Retinal pigment epithelial cell (primary cell): ENCODE measurements around the gene CACNA1C.

Experiments
- DNase-seq: peaks from one replicate; pipeline ENCODE4 v3.0.0-alpha.2; 2010; ENCODE audit warnings: low read depth
- H3K4me3 ChIP-seq: 2 replicates; pipeline ENCODE4 v1.5.1; 2011; ENCODE audit warnings: mild to moderate bottlenecking, low read length, control low read depth, moderate library complexity
- TF ChIP-seq, protein P1 (sequence below): conservative IDR thresholded peaks from 2 replicates; pipeline ENCODE4 v1.5.1; 2011; ENCODE audit warnings: low read depth, low read length, control low read depth, inconsistent platforms

Gene CACNA1C

DNA sequence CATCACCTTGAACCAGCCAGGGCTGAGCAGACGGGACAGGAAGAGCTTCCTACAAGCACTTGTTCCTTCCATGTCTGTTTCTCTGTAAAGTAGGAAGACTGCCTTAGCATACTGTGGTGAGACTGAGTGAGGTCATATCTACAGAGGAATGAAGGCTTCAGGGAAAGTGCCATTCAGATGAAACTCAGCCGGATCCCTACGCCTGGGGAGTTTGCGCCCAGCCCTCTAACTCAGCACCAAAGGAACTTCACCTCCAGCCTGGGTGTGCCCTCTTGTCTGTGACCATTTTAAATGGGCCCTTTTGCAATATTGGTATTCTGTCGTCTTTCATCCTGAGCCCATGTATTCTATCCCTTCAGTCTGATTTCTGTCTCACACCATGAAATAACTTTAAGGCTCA is 566.3 kb downstream of the CACNA1C start:
- TF ChIP-seq, protein P1, sequence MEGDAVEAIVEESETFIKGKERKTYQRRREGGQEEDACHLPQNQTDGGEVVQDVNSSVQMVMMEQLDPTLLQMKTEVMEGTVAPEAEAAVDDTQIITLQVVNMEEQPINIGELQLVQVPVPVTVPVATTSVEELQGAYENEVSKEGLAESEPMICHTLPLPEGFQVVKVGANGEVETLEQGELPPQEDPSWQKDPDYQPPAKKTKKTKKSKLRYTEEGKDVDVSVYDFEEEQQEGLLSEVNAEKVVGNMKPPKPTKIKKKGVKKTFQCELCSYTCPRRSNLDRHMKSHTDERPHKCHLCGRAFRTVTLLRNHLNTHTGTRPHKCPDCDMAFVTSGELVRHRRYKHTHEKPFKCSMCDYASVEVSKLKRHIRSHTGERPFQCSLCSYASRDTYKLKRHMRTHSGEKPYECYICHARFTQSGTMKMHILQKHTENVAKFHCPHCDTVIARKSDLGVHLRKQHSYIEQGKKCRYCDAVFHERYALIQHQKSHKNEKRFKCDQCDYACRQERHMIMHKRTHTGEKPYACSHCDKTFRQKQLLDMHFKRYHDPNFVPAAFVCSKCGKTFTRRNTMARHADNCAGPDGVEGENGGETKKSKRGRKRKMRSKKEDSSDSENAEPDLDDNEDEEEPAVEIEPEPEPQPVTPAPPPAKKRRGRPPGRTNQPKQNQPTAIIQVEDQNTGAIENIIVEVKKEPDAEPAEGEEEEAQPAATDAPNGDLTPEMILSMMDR = no peak
- DNase-seq = no peak
- no peak overlapping the region for H3K4me3 ChIP-seq

DNA sequence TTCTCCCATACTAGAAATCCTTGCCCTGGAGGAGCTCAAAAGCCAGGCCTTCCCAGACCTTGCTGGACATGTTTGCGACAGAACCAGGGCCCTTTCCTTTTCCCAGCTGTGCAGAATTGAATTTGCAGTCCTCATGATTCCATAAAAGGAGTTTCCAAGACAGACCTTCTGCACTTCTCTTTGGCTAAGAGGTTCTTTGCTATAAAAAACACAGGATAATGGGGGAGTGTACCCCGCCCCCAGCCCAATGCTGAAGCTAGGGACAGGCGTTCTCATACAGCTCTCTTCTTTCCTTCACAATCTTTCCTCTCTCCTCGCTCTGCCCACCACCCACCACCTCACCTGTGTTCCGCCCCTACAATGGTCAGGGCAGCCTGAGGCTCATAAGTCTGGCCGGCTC is 569.7 kb downstream of the CACNA1C start:
- TF ChIP-seq, protein P1 = no peak
- DNase-seq = no peak
- no peak overlapping the region for H3K4me3 ChIP-seq

GRCh38 chr12:2623472-2623871 is 570.7 kb downstream of the CACNA1C start:
- no peak overlapping the region for H3K4me3 ChIP-seq
- TF ChIP-seq, protein P1 = no peak
- no peak for DNase-seq

DNA sequence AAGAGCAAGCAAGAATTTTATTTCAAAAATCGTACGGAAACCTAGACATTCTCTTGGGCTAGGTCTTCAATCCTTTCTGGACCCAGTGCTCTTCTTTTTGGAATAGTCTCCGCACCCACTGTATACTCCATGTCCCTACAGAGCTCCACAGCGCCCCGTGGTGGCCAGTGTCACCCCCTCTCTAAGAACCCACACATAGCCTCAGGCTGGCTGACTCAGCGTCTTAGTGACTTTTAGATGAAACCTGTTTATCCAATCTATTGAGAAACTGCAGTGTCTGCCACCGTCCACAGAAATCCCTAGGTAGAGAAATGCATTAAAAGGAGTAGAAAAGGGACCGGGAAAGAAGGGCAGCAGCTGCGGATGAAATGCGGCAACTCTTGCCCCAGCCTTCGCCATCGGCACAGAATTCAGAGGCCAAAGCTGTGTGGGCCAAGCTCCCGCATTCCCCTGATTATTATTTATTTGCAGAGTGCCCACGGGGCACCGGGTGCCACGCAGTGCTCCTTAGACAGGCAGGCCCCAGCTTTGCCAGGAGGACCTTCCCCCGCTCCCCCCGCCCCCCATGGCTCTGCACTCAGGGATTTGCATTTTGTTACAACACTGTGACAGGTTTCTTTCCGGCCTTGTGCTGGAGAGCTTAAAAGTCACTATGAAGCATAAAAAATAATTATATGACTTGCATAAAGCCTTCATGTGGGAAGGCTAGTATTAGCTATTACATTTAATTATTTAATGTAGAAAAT is 571.9 kb downstream of the CACNA1C start:
- DNase-seq = no peak
- TF ChIP-seq, protein P1 = peak; percentile 47
- H3K4me3 ChIP-seq = no peak overlapping the region

DNA sequence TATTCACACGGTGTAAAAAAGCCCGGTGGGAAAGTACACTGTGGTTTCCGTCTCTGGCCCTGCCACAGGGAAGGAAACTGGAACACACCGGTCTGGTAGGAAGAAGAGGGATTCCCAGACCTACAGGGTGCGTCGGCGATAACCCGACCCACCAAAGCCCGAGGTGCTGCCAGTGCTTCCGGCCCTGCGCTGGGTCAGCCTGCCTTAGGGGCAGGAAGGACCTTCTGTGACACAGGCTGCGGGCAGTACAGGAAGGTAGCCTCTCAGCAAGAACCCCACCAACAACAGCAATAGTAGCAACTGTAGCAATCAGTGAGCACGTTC is 572.5 kb downstream of the CACNA1C start:
- no peak for DNase-seq
- TF ChIP-seq, protein P1 = no peak
- no peak overlapping the region for H3K4me3 ChIP-seq

GRCh38 chr12:2627076-2627834 is 574.5 kb downstream of the CACNA1C start:
- TF ChIP-seq, protein P1 = no peak
- DNase-seq = no peak
- H3K4me3 ChIP-seq = no peak overlapping the region

GRCh38 chr12:2627835-2628191 is 575.0 kb downstream of the CACNA1C start:
- DNase-seq = no peak
- no peak overlapping the region for H3K4me3 ChIP-seq
- TF ChIP-seq, protein P1 = no peak
